ENCODE data around the gene STT3A. TPM values are rescaled to one million over a fixed set of nuclear protein-coding genes. Genes with fewer than 3 reads are reported as not detected.

Gene STT3A
- total and polyA plus RNA-seq, 2 experiments from 2014 or later, result 91.7 to 156 TPM

DNA sequence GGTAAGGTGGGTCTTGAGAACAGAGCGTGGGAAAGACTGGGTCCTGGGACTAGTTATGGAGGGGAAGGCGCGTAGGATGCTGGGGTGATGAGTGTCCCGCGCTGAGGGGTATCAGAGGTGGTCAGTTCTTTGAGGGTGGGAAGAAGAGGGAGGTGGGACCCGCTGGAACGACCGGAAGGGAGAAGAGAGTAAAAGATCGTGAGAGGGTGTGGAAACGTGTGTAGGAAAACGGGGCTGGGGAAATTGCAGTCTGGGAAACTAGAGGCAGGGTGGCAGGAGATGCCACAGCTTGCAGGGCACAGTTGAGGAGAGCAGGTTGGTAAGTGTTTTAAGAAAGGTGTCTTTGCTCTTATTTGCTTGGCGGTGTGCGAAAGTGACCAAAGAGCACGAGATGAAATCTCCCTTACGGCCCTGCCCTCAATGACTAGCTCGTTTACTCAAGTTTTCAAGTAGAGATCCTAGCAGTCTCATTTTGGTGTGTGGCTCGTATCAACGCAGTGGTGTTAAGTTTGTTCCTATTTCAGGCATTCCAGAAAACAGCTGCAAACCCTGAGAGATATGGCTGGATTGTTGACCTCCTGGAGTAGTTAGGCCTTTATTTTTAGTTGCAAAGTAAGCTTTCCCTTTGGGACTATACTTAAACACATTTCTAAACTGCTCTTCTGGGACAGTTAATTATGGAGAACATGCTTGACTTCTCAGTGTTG is 615 bp downstream of the STT3A start (continued):
- TF ChIP-seq ZNF462 (CRISPR knock-in tag; IDR thresholded peaks at IDR 0.05) (no peak), EZH2 (IDR thresholded peaks at IDR 0.05; ENCODE audit: low read depth, unreplicated experiment) (no peak), EZH2phosphoT487 (IDR thresholded peaks at IDR 0.05; ENCODE audit: unreplicated experiment) (no peak), STAT1 (IDR thresholded peaks at IDR 0.05; ENCODE audit: unreplicated experiment) (no peak), POLR2AphosphoS5 (IDR thresholded peaks at IDR 0.05; ENCODE audit: low read depth) (no peak), REST (IDR thresholded peaks at IDR 0.05; ENCODE audit: unreplicated experiment) (no peak), CREB1 (CRISPR knock-in tag; IDR thresholded peaks at IDR 0.05; ENCODE audit: low read depth) (no peak), ZNF114 (CRISPR knock-in tag; IDR thresholded peaks at IDR 0.05) (no peak), ETS1 (IDR thresholded peaks at IDR 0.05) (no peak)
- TF ChIP-seq, protein P1, sequence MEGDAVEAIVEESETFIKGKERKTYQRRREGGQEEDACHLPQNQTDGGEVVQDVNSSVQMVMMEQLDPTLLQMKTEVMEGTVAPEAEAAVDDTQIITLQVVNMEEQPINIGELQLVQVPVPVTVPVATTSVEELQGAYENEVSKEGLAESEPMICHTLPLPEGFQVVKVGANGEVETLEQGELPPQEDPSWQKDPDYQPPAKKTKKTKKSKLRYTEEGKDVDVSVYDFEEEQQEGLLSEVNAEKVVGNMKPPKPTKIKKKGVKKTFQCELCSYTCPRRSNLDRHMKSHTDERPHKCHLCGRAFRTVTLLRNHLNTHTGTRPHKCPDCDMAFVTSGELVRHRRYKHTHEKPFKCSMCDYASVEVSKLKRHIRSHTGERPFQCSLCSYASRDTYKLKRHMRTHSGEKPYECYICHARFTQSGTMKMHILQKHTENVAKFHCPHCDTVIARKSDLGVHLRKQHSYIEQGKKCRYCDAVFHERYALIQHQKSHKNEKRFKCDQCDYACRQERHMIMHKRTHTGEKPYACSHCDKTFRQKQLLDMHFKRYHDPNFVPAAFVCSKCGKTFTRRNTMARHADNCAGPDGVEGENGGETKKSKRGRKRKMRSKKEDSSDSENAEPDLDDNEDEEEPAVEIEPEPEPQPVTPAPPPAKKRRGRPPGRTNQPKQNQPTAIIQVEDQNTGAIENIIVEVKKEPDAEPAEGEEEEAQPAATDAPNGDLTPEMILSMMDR (conservative IDR thresholded peaks at IDR 0.05; ENCODE audit: low read depth in 2 of 2), result no peak

Data from GM23338 (cell line).